Tibial nerve (tissue), 4 donors: ENCODE data around the gene FAM149B1.

Experiments
- EP300 ChIP-seq, 2 donors: sonication (generic); formaldehyde crosslinking; IDR thresholded peaks; one replicate each; pipeline ENCODE4 v1.6.1; 2017; ENCODE audit warnings: antibody characterized with exemption in 2 of 2, mild to moderate bottlenecking in 1 of 2
- POLR2A ChIP-seq, 2 donors: fragments of 450-650 bp; IDR thresholded peaks; one replicate each; pipeline ENCODE4 v1.6.1; 2017; ENCODE audit warnings: antibody characterized with exemption in 2 of 2, mild to moderate bottlenecking in 2 of 2, moderate library complexity in 2 of 2
- TF ChIP-seq, protein P1 (sequence below), 5 experiments: fragments of 200-600 bp in 3 of 5; fragments of 450-650 bp in 2 of 5; sonication (generic) in 3 of 5; IDR thresholded peaks; one replicate each; pipeline ENCODE4 v1.5.1; 2016 to 2019; ENCODE audit warnings: antibody characterized with exemption in 5 of 5, mild to moderate bottlenecking in 3 of 5, moderate library complexity in 2 of 5

DNA sequence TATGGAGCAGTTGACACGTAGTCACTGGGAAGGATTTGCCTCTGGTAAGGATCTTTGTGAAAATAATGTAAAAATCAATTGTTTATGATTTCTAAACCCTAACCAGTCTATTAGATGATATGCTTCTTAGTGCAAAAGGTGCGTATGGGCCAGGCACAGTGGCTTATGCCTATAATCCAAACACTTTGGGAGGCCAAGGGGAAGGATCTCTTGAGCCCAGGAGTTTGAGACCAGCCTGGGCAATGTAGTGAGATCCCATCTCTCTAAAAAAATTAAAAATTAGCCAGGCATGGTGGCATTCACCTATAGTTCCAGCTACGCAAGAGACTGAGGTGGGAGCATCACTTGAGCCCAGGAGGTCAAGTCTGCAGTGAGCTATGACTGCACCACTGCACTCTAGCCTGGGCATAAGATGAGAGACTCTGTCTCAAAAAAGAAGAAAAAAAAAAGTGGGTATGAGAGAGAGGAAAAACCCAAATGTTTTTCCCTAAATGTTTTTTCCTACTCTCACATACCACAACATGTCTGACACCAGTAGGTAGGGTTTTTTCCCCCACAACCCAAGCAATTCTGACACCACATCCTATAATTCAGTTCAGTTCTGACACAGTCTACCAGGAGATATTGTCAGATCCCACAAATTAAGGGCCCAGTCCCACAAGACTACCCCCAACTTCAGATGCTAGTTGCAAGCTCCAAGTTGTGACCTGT is 42.6 kb downstream of the FAM149B1 start:
- TF ChIP-seq, protein P1, sequence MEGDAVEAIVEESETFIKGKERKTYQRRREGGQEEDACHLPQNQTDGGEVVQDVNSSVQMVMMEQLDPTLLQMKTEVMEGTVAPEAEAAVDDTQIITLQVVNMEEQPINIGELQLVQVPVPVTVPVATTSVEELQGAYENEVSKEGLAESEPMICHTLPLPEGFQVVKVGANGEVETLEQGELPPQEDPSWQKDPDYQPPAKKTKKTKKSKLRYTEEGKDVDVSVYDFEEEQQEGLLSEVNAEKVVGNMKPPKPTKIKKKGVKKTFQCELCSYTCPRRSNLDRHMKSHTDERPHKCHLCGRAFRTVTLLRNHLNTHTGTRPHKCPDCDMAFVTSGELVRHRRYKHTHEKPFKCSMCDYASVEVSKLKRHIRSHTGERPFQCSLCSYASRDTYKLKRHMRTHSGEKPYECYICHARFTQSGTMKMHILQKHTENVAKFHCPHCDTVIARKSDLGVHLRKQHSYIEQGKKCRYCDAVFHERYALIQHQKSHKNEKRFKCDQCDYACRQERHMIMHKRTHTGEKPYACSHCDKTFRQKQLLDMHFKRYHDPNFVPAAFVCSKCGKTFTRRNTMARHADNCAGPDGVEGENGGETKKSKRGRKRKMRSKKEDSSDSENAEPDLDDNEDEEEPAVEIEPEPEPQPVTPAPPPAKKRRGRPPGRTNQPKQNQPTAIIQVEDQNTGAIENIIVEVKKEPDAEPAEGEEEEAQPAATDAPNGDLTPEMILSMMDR (IDR thresholded peaks at IDR 0.05) = no peak
- TF ChIP-seq POLR2A (IDR thresholded peaks at IDR 0.05) (no peak), EP300 (IDR thresholded peaks at IDR 0.05) (no peak)
